Body of pancreas (tissue), 4 donors: ENCODE results near the gene EHMT2.

ENCODE experiments used
- POLR2A ChIP-seq, 3 donors: fragments of 450-650 bp; IDR thresholded peaks; one replicate each; pipeline ENCODE4 v1.6.1; 2016; ENCODE audit warnings: antibody characterized with exemption in 3 of 3, mild to moderate bottlenecking in 2 of 3
- TF ChIP-seq, protein P1 (sequence below), 7 experiments: fragments of 450-650 bp in 4 of 7; fragments of 200-600 bp in 3 of 7; sonication (generic) in 3 of 7; IDR thresholded peaks; one replicate each; pipeline ENCODE4 v1.5.1; 2016 to 2019; ENCODE audit warnings: antibody characterized with exemption in 7 of 7

DNA sequence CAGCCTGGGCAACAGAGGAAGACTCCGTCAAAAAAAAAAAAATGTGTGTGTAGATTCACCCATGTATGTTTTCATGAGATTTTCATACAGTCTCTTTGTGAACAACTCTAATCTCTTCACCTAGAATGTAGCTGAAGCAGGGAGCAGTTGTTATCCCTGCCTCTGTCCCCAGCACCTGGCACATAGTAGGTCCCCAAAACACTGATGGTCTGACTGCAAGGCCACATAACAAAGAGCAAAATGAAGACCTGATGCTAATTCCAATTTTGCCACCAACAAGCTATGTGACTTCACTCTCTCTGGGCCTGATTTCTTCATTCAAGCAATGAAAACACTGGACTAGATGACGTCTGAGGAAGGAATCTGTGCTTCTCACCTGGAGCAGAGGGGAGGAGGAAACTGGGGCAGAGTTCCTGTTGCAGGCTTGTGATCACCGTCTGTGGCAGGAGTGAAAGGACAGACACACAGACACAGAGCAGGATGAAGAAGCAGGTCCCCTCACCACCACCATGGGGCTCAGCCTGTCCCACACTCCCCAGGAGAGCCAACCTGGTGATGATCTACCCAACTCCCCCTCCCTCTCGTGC, 23.3 kb downstream of the EHMT2 start:
- TF ChIP-seq, protein P1, sequence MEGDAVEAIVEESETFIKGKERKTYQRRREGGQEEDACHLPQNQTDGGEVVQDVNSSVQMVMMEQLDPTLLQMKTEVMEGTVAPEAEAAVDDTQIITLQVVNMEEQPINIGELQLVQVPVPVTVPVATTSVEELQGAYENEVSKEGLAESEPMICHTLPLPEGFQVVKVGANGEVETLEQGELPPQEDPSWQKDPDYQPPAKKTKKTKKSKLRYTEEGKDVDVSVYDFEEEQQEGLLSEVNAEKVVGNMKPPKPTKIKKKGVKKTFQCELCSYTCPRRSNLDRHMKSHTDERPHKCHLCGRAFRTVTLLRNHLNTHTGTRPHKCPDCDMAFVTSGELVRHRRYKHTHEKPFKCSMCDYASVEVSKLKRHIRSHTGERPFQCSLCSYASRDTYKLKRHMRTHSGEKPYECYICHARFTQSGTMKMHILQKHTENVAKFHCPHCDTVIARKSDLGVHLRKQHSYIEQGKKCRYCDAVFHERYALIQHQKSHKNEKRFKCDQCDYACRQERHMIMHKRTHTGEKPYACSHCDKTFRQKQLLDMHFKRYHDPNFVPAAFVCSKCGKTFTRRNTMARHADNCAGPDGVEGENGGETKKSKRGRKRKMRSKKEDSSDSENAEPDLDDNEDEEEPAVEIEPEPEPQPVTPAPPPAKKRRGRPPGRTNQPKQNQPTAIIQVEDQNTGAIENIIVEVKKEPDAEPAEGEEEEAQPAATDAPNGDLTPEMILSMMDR (IDR thresholded peaks at IDR 0.05): no peak
- TF ChIP-seq POLR2A (IDR thresholded peaks at IDR 0.05): no peak
